HG03196 (cell line): ENCODE measurements around the gene SERHL2.
"Not testable (repeated sequence)": the region's sequence is repeated elsewhere in the genome, so short reads cannot be mapped to it uniquely, and the experiment has no call there.

Experiments
- ATAC-seq: cut with Tn5 transposase; IDR thresholded peaks from one replicate; pipeline ENCODE4 v1.9.1; 2021; ENCODE audit not compliant: unreplicated experiment

SERHL2 gene, protein sequence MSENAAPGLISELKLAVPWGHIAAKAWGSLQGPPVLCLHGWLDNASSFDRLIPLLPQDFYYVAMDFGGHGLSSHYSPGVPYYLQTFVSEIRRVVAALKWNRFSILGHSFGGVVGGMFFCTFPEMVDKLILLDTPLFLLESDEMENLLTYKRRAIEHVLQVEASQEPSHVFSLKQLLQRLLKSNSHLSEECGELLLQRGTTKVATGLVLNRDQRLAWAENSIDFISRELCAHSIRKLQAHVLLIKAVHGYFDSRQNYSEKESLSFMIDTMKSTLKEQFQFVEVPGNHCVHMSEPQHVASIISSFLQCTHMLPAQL

DNA sequence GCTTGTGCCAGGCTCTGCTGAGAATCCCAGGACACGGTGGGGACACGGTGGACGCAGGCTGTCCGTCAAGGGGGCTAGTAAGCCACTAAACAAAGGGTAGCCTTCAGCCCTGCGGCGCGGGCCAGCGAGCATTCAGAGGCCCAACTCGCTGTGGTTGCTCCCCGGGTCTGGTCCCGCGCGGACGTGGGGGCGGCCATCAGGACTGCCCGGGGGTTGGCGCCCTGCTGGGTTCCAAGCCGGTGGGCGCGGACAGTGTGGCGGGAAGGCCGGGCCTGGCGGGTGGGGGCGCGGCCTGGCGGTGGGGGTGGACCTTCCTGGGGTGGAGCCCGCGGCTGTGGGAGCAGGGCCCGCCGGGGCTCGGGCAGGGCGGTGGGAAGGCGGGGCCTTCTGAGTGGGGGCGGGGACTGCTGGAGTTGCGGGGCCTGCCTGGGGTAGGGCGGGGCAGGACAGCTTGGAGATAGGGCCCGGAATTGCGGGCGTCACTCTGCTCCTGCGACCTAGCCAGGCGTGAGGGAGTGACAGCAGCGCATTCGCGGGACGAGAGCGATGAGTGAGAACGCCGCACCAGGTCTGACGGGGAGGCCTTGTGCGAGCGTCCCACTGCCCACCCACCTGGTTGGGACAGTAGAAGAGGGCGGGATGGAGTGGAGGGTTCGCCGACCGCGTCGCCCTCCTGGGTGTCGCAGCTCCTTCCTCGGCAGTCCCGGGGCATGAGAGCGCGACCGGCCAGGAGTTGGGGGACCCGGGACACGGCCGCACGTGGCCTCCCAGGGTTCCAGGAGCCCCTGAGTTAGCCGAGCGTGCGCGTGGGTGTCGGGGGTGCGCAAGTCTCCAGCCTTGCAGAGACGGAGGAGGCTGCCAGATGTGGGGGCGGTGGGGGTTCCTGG lies at the start of gene SERHL2:
TSS of gene SERHL2 (plus strand) at position 482 of the 887 bp plus-strand sequence. CDS start at position 547, 65 bp downstream.
- peak; percentile 49 for ATAC-seq

DNA sequence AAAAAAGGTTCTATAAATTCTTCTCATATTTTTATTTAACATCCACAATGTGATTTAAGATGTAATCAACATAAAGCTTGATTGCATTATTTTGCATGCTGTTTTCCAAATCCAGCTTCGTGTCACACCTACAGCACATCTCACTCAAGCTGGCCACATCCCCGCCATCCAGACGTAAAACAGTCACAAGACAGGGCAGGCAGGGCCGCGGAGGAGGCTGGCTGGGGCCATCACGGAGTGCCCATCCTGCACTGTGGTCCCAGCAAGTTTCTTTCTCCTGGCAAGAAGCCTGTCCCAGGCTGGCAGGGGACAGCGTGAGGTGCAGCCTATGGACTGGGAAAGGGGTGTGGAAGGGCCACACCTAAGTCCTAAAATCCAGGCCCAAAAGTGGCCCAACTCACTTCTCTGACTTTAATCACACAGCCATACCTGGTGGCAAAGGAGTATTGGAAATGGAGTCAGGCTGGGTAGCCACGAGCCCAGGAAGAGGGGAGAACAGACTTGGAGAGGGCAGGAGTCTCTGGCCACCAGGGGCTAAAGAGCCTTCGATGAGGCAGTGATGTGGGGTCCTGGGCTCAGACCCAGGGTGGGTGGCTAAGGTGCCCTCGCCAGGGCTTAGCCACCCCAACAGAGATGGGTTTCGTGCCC lies 45.3 kb upstream of the SERHL2 start:
- ATAC-seq: not testable (repeated sequence)

DNA sequence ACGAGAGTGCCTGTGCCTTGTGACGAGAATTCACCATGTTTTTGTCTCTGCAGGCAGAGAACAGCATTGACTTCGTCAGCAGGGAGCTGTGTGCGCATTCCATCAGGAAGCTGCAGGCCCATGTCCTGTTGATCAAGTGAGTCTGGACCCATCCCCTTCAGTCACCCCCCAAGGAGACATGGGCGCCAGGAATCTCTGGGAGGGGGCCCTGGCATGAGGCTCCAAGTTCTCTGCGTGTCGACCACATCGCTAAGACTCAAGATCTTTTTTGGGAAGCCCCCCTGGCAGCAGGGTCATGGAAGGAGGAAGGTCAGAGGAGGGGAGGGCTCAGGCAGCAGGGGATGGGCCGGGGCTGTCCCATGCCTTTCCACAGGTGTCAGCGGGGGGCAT lies 44.8 kb upstream of the SERHL2 start:
- not testable (repeated sequence) for ATAC-seq

- ATAC-seq: no peak
Measured at GRCh38 chr22:42509548-42509947, 44.2 kb upstream of the SERHL2 start.

GRCh38 chr22:42511401-42511891 lies 42.3 kb upstream of the SERHL2 start:
- no peak for ATAC-seq

DNA sequence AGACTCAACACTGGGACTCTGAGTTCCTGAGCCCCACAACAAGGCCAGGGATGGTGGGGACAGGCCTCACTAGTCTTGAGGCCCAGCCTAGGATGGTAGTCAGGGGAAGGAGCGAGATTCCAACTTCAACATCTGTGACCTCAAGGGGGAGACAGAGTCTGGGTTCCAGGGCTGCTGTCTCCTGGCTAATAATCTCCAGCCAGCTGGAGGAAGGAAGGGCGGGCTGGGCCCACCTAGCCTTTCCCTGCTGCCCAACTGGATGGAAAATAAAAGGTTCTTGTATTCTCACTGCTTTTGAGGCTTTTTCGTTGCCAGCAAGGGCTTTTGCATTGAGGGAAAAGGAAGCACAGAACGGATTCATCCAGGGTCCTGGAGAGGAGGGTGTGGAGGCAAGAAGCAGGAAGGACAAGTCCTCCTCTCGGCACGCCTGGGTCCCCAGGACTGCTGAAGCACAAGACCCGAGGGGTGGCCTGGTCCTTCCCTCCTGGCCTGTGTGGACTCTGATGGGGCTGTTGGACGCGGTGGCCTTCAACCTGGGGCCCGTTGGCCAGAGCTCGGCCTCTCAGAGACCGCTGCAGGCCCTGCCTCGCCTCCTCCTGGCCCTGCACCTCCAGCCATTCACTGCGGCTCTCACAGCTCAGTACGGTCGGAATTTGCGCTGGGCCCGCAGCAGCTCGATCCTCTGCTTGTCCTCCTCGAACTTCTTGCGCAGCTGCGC lies 41.3 kb upstream of the SERHL2 start:
- not testable (repeated sequence) for ATAC-seq

DNA sequence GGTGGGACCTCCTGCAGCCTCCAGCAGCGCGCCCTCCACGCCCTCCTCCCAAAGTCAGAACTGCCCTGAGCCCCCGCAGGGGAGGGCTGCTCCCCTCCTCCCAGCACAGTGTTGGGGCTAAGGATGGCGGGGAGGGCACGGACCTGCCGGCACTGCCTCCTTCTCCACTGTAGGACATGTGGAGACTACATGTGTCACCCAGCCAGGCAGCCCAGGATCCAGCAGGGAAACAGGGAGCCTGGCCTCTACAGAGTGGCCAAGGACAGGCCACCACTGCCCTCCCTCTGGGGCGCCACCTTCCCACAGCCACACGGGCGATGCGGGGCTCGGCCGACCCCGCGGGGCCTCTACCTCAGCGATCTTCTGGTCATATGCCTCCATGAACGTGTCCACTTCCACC lies 39.4 kb upstream of the SERHL2 start:
- not testable (repeated sequence) for ATAC-seq

GRCh38 chr22:42515304-42515703 lies 38.5 kb upstream of the SERHL2 start:
- ATAC-seq: not testable (repeated sequence)

DNA sequence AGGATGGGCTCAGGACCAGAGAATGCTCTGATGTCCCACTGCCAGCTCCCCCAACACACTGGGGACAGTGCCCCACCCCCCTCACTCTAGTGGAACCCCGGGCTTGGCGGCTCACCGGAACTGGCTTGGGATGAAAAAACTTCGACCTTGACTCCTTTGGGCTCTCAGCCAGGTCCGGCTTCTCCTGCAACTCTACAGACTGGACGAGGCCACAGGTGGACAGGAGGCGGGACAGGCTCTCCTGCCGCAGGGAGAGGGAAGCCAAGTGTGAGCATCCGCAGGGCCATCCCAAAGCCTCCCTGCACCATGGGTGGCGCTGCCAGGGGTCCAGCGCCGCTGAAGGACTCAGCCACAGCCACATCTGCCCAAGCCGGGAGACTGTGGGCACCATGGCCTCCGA lies 37.9 kb upstream of the SERHL2 start:
- no peak for ATAC-seq

GRCh38 chr22:42517103-42517502 lies 36.7 kb upstream of the SERHL2 start:
- not testable (repeated sequence) for ATAC-seq

GRCh38 chr22:42518638-42519524 lies 34.9 kb upstream of the SERHL2 start:
- not testable (repeated sequence) for ATAC-seq

DNA sequence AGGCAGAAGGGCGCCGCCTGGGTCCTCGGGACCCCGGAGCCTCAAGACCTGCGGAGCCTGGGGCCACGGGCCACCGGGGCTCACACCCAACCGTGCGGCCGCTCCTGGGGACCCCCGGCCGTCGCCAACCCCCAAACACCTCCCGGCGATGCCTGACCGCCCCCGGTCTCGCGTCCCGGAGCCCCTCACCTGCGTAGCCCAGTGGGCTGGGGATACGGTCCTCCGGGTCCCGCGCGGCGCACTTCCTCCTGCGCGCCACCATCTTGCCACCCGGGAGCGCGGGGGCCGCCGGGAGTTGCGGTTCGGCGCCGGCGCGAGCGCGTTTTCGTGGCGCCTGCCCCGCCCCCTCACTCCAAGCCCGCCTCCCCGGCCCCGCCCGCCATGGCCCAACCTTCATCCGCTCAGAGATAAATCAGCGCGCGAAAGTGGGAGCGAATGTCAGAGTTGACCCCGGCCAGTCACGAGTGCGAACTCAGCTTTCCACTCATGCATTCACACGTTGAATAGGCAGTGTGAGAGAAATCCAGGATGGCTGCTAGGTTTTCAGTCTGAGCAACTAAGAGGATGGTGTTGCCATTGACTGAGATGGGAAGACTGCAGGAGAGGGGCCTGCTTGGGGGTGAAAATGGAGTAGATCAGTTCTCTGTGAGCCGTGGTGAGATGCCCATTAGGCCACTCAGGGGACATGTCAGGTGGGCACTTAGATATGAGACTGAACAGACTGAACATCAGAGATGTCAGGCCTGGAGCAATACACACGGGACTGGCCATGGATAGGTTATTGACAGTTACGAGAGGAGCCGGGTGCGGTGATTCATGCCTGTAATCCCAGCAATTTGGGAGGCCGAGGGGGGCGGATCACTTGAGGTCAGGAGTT lies 34.0 kb upstream of the SERHL2 start, which contains the start of gene RRP7A:
TSS of gene RRP7A (minus strand) at position 272 of the 877 bp plus-strand sequence. CDS start at position 262, 10 bp downstream.
- peak; percentile 72 for ATAC-seq

DNA sequence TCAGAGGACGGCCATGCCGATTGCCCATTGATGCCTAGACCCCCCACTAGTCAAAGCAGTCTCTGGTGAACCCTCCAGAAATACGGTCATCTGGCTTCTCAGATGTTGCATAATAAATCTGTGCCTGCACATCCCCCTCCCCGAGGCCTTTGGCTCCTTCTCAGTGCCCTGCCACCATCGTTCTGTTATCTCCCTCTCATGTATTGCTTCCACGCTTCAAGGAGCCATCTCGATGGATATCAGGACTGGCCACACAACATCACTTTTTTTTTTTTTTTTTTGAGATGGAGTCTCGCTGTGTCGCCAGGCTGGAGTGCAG lies 32.6 kb upstream of the SERHL2 start:
- no peak for ATAC-seq

- ATAC-seq: no peak
Measured at GRCh38 chr22:42522546-42522945, 31.2 kb upstream of the SERHL2 start.

GRCh38 chr22:42528591-42529307 lies 25.0 kb upstream of the SERHL2 start:
- ATAC-seq: no peak

DNA sequence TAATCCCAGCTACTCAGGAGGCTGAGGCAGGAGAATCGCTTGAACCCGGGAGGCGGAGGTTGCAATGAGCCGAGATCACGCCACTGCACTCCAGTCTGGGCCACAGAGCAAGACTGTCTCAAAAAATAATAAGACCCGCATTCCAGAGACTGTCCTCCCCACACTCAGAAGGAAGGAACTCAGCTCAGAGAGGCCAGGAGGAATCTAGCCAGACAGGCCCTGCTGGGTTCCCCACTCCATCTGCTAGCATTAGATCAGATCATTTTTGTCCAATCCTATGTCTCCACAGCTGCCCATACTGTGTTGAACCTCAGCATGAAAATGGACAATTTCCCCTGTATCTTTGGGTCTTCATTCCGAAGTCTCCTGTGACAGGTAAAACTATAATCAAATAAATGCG lies 24.3 kb upstream of the SERHL2 start:
- not testable (repeated sequence) for ATAC-seq

DNA sequence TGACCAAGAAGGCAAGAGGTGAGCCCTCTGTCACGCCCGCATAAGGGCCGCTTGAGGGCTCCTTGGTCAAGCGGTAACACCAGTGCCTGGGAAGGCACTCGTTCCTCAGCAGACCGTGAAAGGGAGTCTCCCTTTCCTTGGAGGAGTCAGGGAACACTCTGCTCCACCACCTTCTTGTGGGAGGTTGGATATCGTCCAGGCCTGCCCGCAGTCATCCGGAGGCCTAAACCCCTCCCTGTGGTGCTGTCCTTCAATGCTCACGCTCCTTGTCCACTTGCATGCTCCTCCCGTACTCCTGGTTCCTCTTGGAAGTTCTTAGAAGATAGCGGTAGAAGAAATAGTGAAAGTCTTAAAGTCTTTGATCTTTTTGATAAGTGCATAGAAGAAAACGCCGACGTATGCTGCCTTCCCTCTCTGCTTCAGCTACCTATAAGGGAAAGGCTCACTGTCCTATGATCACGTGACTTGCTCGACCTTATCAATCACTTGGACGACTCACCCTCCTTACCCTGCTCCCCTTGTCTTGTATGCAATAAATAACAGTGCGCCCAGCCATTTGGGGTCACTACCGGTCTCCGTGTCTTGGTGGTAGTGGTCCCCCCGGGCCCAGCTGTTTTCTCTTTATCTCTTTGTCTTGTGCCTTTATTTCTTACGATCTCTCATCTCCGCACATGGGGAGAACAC lies 22.2 kb upstream of the SERHL2 start:
- ATAC-seq: not testable (repeated sequence)

DNA sequence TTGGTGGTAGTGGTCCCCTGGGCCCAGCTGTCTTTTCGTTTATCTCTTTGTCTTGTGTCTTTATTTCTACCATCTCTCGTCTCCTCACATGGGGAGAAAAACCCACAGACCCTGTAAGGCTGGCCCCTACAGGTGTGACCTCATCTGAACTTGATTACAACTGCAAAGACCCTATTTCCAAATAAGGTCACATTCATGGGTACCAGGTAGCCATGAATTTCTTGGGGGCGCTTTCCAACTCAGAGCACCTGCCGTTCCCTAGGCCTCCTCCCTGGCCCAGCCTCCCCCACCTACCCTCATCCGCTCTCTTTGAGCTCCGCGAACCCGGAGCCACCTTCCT lies 20.1 kb upstream of the SERHL2 start:
- no peak for ATAC-seq
